H1 (cell line): ENCODE data around the gene NSD2. TPM values are rescaled to one million over a fixed set of nuclear protein-coding genes. Genes with fewer than 3 reads are reported as not detected.

Experiments used
- CTCF ChIA-PET: fragments of 300-600 bp; sonication (Branson Sonifier 250); formaldehyde crosslinking; loops from one replicate; lab custom pipeline; 2021; ENCODE audit not compliant: partially characterized antibody; lab: Charles Lee
- POLR2A ChIA-PET: fragments of 300-600 bp; sonication (Branson Sonifier 250); formaldehyde crosslinking; loops from one replicate; lab custom pipeline; 2021; ENCODE audit warnings: inconsistent platforms; ENCODE audit not compliant: partially characterized antibody; lab: Charles Lee
- DNase-seq, 2 experiments: peaks; one replicate each; pipeline versions ENCODE4 v3.0.0 to v3.0.0-alpha.2; 2010 to 2022; ENCODE audit warnings: low spot score in 2 of 2, low read depth in 1 of 2, mixed read lengths in 1 of 2
- FAIRE-seq: peaks from 2 replicates; lab custom pipeline; 2011; peaks lifted over from hg19 to GRCh38; lab: Jason Lieb, UNC
- H2AFZ ChIP-seq: 2 replicates; pipeline ENCODE4 v1.8.1; 2012; ENCODE audit warnings: low read length, inconsistent platforms
- H2AK5ac ChIP-seq: 2 replicates; pipeline ENCODE4 v1.6.1; 2013; ENCODE audit warnings: low read depth, low read length
- H2BK120ac ChIP-seq: replicated peaks from 2 replicates; pipeline ENCODE3; 2013; ENCODE audit warnings: low read depth, low read length, inconsistent platforms
- H2BK12ac ChIP-seq: 2 replicates; pipeline ENCODE4 v1.6.1; 2013; ENCODE audit warnings: low read depth, low read length
- H2BK15ac ChIP-seq: 2 replicates; pipeline ENCODE4 v1.6.1; 2013; ENCODE audit warnings: low read length
- H2BK20ac ChIP-seq: 2 replicates; pipeline ENCODE4 v1.6.1; 2013; ENCODE audit warnings: low read length
- H2BK5ac ChIP-seq: 2 replicates; pipeline ENCODE4 v1.6.1; 2013; ENCODE audit warnings: low read depth, low read length
- H3K14ac ChIP-seq: 2 replicates; pipeline ENCODE4 v1.6.1; 2013; ENCODE audit warnings: inconsistent platforms; ENCODE audit not compliant: insufficient read length
- H3K18ac ChIP-seq: 2 replicates; pipeline ENCODE4 v1.6.1; 2013; ENCODE audit warnings: low read length; ENCODE audit errors: extremely low read depth
- H3K23ac ChIP-seq: 2 replicates; pipeline ENCODE4 v1.6.1; 2013; ENCODE audit warnings: inconsistent platforms; ENCODE audit not compliant: insufficient read length
- H3K23me2 ChIP-seq: 2 replicates; pipeline ENCODE4 v1.6.1; 2013; ENCODE audit warnings: low read depth, low read length
- H3K27ac ChIP-seq: 2 replicates; pipeline ENCODE4 v1.6.1; 2011; ENCODE audit warnings: low read depth, low read length, inconsistent platforms
- H3K27me3 ChIP-seq, 4 experiments: replicated peaks in 1 of 4; 1 replicate in 1 of 4; 2 replicates in 3 of 4; pipeline versions ENCODE4 v1.6.1 to v1.8.1; 2011 to 2013; ENCODE audit warnings: low read length in 3 of 4, mild to moderate bottlenecking in 3 of 4, inconsistent platforms in 2 of 4, mixed read lengths in 2 of 4, moderate library complexity in 1 of 4; ENCODE audit not compliant: control insufficient read depth in 3 of 4, insufficient read depth in 3 of 4; ENCODE audit errors: extremely low read depth in 1 of 4
- H3K36me3 ChIP-seq, 4 experiments: 2 replicates each; pipeline versions ENCODE4 v1.6.1 to v1.8.1; 2011 to 2013; ENCODE audit warnings: mild to moderate bottlenecking in 4 of 4, low read length in 3 of 4, moderate library complexity in 2 of 4, control low read depth in 1 of 4, inconsistent platforms in 1 of 4; ENCODE audit not compliant: insufficient read depth in 4 of 4, control insufficient read depth in 2 of 4
- H3K4ac ChIP-seq: replicated peaks from 2 replicates; pipeline ENCODE3; 2013; ENCODE audit warnings: low read length, low read depth, mixed read lengths, inconsistent platforms; ENCODE audit not compliant: insufficient read length
- H3K4me1 ChIP-seq, 4 experiments: replicated peaks in 1 of 4; 1 replicate in 1 of 4; 2 replicates in 3 of 4; pipeline versions ENCODE4 v1.6.1 to v1.8.1; 2011 to 2013; ENCODE audit warnings: low read length in 3 of 4, inconsistent platforms in 2 of 4, mixed read lengths in 1 of 4; ENCODE audit not compliant: insufficient read depth in 4 of 4, control insufficient read depth in 3 of 4
- H3K4me2 ChIP-seq, 2 experiments: 2 replicates each; pipeline versions ENCODE4 v1.6.1 to v1.8.1; 2011 to 2013; ENCODE audit warnings: low read depth in 2 of 2, low read length in 2 of 2, control low read depth in 1 of 2, inconsistent platforms in 1 of 2, mild to moderate bottlenecking in 1 of 2; ENCODE audit not compliant: insufficient read depth in 1 of 2
- H3K4me3 ChIP-seq, 4 experiments: fragments of 200-600, 300-600 bp in 1 of 4; sonication (generic), shearing (Covaris generic), sonication (Bioruptor Twin) in 1 of 4; 2 replicates each; pipeline versions ENCODE4 v1.5.1 to v1.8.1; 2011 to 2016; ENCODE audit warnings: low read length in 4 of 4, low read depth in 3 of 4, control low read depth in 2 of 4, inconsistent platforms in 2 of 4, mild to moderate bottlenecking in 2 of 4, mixed read lengths in 1 of 4, moderate library complexity in 1 of 4; ENCODE audit not compliant: insufficient read depth in 2 of 4; ENCODE audit errors: extremely low read depth in 1 of 4
- H3K56ac ChIP-seq: replicated peaks from 2 replicates; pipeline ENCODE3; 2013; ENCODE audit warnings: low read depth, mild to moderate bottlenecking, mixed read lengths, low read length, inconsistent platforms; ENCODE audit not compliant: insufficient read length
- H3K79me1 ChIP-seq: 2 replicates; pipeline ENCODE4 v1.6.1; 2013; ENCODE audit warnings: low read depth, low read length, control low read depth
- H3K79me2 ChIP-seq, 2 experiments: 2 replicates each; pipeline versions ENCODE4 v1.6.1 to v1.8.1; 2012 to 2013; ENCODE audit warnings: low read length in 2 of 2, mild to moderate bottlenecking in 2 of 2, inconsistent platforms in 1 of 2; ENCODE audit not compliant: insufficient read depth in 2 of 2, control insufficient read depth in 1 of 2
- H3K9ac ChIP-seq, 4 experiments: replicated peaks in 1 of 4; 1 replicate in 1 of 4; 2 replicates in 3 of 4; pipeline versions ENCODE4 v1.6.1 to v1.8.1; 2011 to 2013; ENCODE audit warnings: low read depth in 3 of 4, low read length in 3 of 4, control low read depth in 2 of 4, mild to moderate bottlenecking in 2 of 4, moderate library complexity in 2 of 4, inconsistent platforms in 1 of 4; ENCODE audit errors: extremely low read depth in 1 of 4
- H3K9me3 ChIP-seq, 2 experiments: 2 replicates each; pipeline versions ENCODE4 v1.6.1 to v1.8.1; 2012 to 2013; ENCODE audit warnings: mild to moderate bottlenecking in 2 of 2, moderate library complexity in 2 of 2, control low read depth in 1 of 2, inconsistent platforms in 1 of 2, low read depth in 1 of 2, low read length in 1 of 2, mixed read lengths in 1 of 2; ENCODE audit not compliant: insufficient read depth in 2 of 2
- H4K20me1 ChIP-seq, 2 experiments: replicated peaks in 1 of 2; 2 replicates each; pipeline versions ENCODE3 to v1.8.1; 2011 to 2013; ENCODE audit warnings: inconsistent platforms in 2 of 2, low read length in 2 of 2, mild to moderate bottlenecking in 1 of 2; ENCODE audit not compliant: insufficient read depth in 2 of 2, control insufficient read depth in 1 of 2
- H4K5ac ChIP-seq: 2 replicates; pipeline ENCODE4 v1.6.1; 2013; ENCODE audit warnings: low read length, low read depth, mixed read lengths, inconsistent platforms; ENCODE audit not compliant: insufficient read length
- H4K8ac ChIP-seq: 2 replicates; pipeline ENCODE4 v1.8.0; 2013; ENCODE audit warnings: mild to moderate bottlenecking, moderate library complexity, low read length, inconsistent platforms; ENCODE audit not compliant: insufficient read depth; ENCODE audit errors: extremely low read depth
- H4K91ac ChIP-seq: replicated peaks from 2 replicates; pipeline ENCODE3; 2013; ENCODE audit warnings: low read length, mixed read lengths, inconsistent platforms; ENCODE audit not compliant: insufficient read length
- CEBPB ChIP-seq: IDR thresholded peaks from 2 replicates; pipeline ENCODE4 v1.6.1; 2012; ENCODE audit warnings: low read depth, low read length
- CHD1 ChIP-seq: IDR thresholded peaks from 2 replicates; pipeline ENCODE4 v1.6.1; 2012; ENCODE audit warnings: low read depth, low read length, improper control_type of control experiment
- CREB1 ChIP-seq: IDR thresholded peaks from 2 replicates; pipeline ENCODE4 v1.6.1; 2012; ENCODE audit warnings: inconsistent platforms
- GTF2F1 ChIP-seq: IDR thresholded peaks from 2 replicates; pipeline ENCODE4 v1.6.1; 2012; ENCODE audit warnings: low read depth, low read length, improper control_type of control experiment, borderline replicate concordance
- JUN ChIP-seq: IDR thresholded peaks from 2 replicates; pipeline ENCODE4 v1.6.1; 2011; ENCODE audit warnings: low read depth, mild to moderate bottlenecking, improper control_type of control experiment, low read length
- RAD21 ChIP-seq, 2 experiments: IDR thresholded peaks in 1 of 2; conservative IDR thresholded peaks in 1 of 2; 2 replicates each; pipeline ENCODE4 v1.6.1; 2011; ENCODE audit warnings: low read depth in 2 of 2, low read length in 2 of 2, improper control_type of control experiment in 1 of 2, inconsistent platforms in 1 of 2, mild to moderate bottlenecking in 1 of 2, moderate library complexity in 1 of 2
- RNF2 ChIP-seq: fragments of 200-900, 300-1000 bp; sonication (generic); IDR thresholded peaks from 2 replicates; pipeline ENCODE4 v1.7.1; 2016; ENCODE audit warnings: borderline replicate concordance, low read depth, mild to moderate bottlenecking, antibody characterized with exemption, low read length; ENCODE audit not compliant: poor library complexity, severe bottlenecking; ENCODE audit errors: missing control alignments
- SAP30 ChIP-seq: fragments of 300-600 bp; sonication (generic); IDR thresholded peaks from 2 replicates; pipeline ENCODE4 v1.7.1; 2012; ENCODE audit warnings: low read length, moderate library complexity, mild to moderate bottlenecking, inconsistent platforms; ENCODE audit not compliant: insufficient read depth, insufficient replicate concordance
- WGBS, 2 experiments: shearing (Covaris generic) in 1 of 2; methylation state at CpG; one replicate each; pipeline versions ENCODE4 v1.1.6 to v1.1.7; 2013 to 2015; ENCODE audit warnings: low lambda C conversion rate in 2 of 2, mixed read lengths in 2 of 2, inconsistent platforms in 1 of 2, low coverage in 1 of 2, missing lambda C conversion rate in 1 of 2; ENCODE audit not compliant: insufficient replicate concordance in 2 of 2, insufficient coverage in 1 of 2, insufficient read length in 1 of 2; ENCODE audit errors: extremely low coverage in 1 of 2, missing lambda C conversion rate in 1 of 2; 5-methylcytosine and 5-hydroxymethylcytosine counted together
- polyA plus RNA-seq, 7 experiments: library from polyadenylated mRNA; depleted of rRNA in 3 of 7; stranded (reverse) in 5 of 7; unstranded in 2 of 7; fragments of >200 nt in 5 of 7; fragments of 200-250 nt in 2 of 7; gene quantifications; 1 replicate in 5 of 7; 2 replicates in 1 of 7; 4 replicates in 1 of 7; pipeline versions ENCODE4 v1.2.1 to v1.2.3, GENCODE V29; 2011 to 2013; ENCODE audit warnings: missing spikeins in 2 of 7, mixed read lengths in 2 of 7
- total RNA-seq: library from RNA; stranded (reverse); fragmentation: NEBNext Ultra II Directional; extraction: Animal tissue kit (Norgen Biotek cat#: 25700); gene quantifications from 2 replicates; pipeline ENCODE4 v1.2.1, GENCODE V29; 2021
- TF ChIP-seq, protein P1 (sequence below): IDR thresholded peaks from 2 replicates; pipeline ENCODE4 v1.6.1; 2011; ENCODE audit warnings: low read length, improper control_type of control experiment

Gene NSD2
- total and polyA plus RNA-seq, 2 of the 8 experiments (the other 6 are each of a cell fraction or from before 2014, with no cell fraction given): 26.7 to 129 TPM

GRCh38 chr4:1984406-1985191, 113.4 kb downstream of the NSD2 start:
- H3K36me3 ChIP-seq: peaks cover 24 to 76% (median 55%) of the 10 kb centered on the region in 4 experiments
- no peak overlapping the region for H2BK120ac ChIP-seq
- no peaks in the 10 kb centered on the region for H3K27me3 ChIP-seq
- FAIRE-seq (no peak), DNase-seq (no peak)
- peaks cover 2 to 24% of the 10 kb centered on the region in 2 experiments for H4K20me1 ChIP-seq
- H4K91ac ChIP-seq: no peak overlapping the region
- H3K23me2 ChIP-seq: no peaks in the 10 kb centered on the region
- H3K9me3 ChIP-seq: no peaks in the 10 kb centered on the region
- no peak overlapping the region; the same call in 1 of the 2 replicates for H2BK5ac ChIP-seq
- H4K5ac ChIP-seq: no peak overlapping the region
- 86% methylated on average over 27 of the region's 27 CpGs; no CpG with 5 or more reads in 1 of the 2 experiments for WGBS, 2 experiments
- POLR2A ChIA-PET: interaction anchor here (0.5 to 0.9 kb wide), 3 partner anchors 14 to 815 kb away, joined by 3 to 4 read pairs (median 3); no protein-coding TSS in a partner anchor
- no peak overlapping the region for H2BK20ac ChIP-seq
- no peak overlapping the region for H3K56ac ChIP-seq
- no peak overlapping the region for H3K14ac ChIP-seq
- no peak overlapping the region for H3K27ac ChIP-seq
- H2BK12ac ChIP-seq: no peak overlapping the region
- no peak overlapping the region for H3K9ac ChIP-seq
- no peak overlapping the region for H2AFZ ChIP-seq
- no peaks in the 10 kb centered on the region for H3K79me2 ChIP-seq
- CTCF ChIA-PET: interaction anchor here (0.8 to 1.7 kb wide), 6 partner anchors 9 to 151 kb away, joined by 3 to 6 read pairs (median 3); no protein-coding TSS in a partner anchor
- H3K79me1 ChIP-seq: no peaks in the 10 kb centered on the region
- no peak overlapping the region for H2BK15ac ChIP-seq
- H3K23ac ChIP-seq: no peak overlapping the region
- H3K4me2 ChIP-seq: no peak overlapping the region
- no peaks in the 10 kb centered on the region; a peak in 1 of 7 replicates for H3K4me1 ChIP-seq
- no peak overlapping the region for H4K8ac ChIP-seq
- H3K4me3 ChIP-seq: no peak overlapping the region
- H3K18ac ChIP-seq: no peak overlapping the region
- no peak overlapping the region for H3K4ac ChIP-seq
- no peak overlapping the region for H2AK5ac ChIP-seq
- TF ChIP-seq RNF2 (no peak), JUN (no peak), CHD1 (no peak), RAD21 (IDR thresholded peaks at IDR 0.05 in 1 of 2, conservative IDR thresholded peaks at IDR 0.05 in 1 of 2; ENCODE audit: low read depth in 2 of 2, low read length in 2 of 2) (no peak), CEBPB (no peak), SAP30 (no peak), GTF2F1 (no peak), CREB1 (no peak)
- TF ChIP-seq, protein P1, sequence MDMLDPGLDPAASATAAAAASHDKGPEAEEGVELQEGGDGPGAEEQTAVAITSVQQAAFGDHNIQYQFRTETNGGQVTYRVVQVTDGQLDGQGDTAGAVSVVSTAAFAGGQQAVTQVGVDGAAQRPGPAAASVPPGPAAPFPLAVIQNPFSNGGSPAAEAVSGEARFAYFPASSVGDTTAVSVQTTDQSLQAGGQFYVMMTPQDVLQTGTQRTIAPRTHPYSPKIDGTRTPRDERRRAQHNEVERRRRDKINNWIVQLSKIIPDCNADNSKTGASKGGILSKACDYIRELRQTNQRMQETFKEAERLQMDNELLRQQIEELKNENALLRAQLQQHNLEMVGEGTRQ: no peak
